Stimulated activated CD4-positive, alpha-beta T cell treated with anti-CD3 and anti-CD28 coated beads, Interleukin-4, amount 100 ng/mL, for 48 hours (primary cell): ENCODE measurements around the gene PPP1R10.
A peak's percentile ranks its signal among the peaks of the same experiment; 100 is the strongest.

Experiments
- DNase-seq, 2 donors: peaks; one replicate each; pipeline ENCODE4 v3.0.0-alpha.2; 2020; ENCODE audit warnings: low read depth in 2 of 2

PPP1R10 gene

GRCh38 chr6:30598912-30599624 lies 18.0 kb downstream of the PPP1R10 start:
- no peak for DNase-seq

- DNase-seq = peak; percentile 72 to 79
Observed at GRCh38 chr6:30597315-30598144, 19.5 kb downstream of the PPP1R10 start.

GRCh38 chr6:30592287-30592686 lies 24.8 kb downstream of the PPP1R10 start:
- no peak for DNase-seq

GRCh38 chr6:30591008-30591407 lies 26.0 kb downstream of the PPP1R10 start:
- no peak for DNase-seq

- DNase-seq = no peak
Observed at GRCh38 chr6:30590509-30590908, 26.5 kb downstream of the PPP1R10 start.

- no peak for DNase-seq
Observed at GRCh38 chr6:30589754-30590358, 27.2 kb downstream of the PPP1R10 start.

- DNase-seq = no peak
Observed at GRCh38 chr6:30583921-30584320, 33.1 kb downstream of the PPP1R10 start.

GRCh38 chr6:30578051-30578450 lies 39.0 kb downstream of the PPP1R10 start:
- DNase-seq = no peak

- DNase-seq = no peak
Observed at GRCh38 chr6:30573113-30573512, 43.9 kb downstream of the PPP1R10 start.

- DNase-seq = no peak
Observed at GRCh38 chr6:30572148-30572547, 44.9 kb downstream of the PPP1R10 start.

GRCh38 chr6:30571762-30572082 lies 45.3 kb downstream of the PPP1R10 start:
- no peak for DNase-seq

- peak; percentile 98 to 100 for DNase-seq
Observed at GRCh38 chr6:30571075-30571761, 45.8 kb downstream of the PPP1R10 start, which contains the start of gene ABCF1. ABCF1 (plus strand) TSS chr6:30571442; CDS start chr6:30571488, 46 bp downstream.

GRCh38 chr6:30570740-30571074 lies 46.3 kb downstream of the PPP1R10 start:
- DNase-seq = peak in 1 of 2 donors; percentile 6

- DNase-seq = no peak
Observed at GRCh38 chr6:30570263-30570662, 46.8 kb downstream of the PPP1R10 start.

GRCh38 chr6:30568245-30568644 lies 48.8 kb downstream of the PPP1R10 start:
- peak; percentile 25 to 35 for DNase-seq

- DNase-seq = no peak
Observed at GRCh38 chr6:30565772-30566171, 51.3 kb downstream of the PPP1R10 start.

- no peak for DNase-seq
Observed at GRCh38 chr6:30564114-30564513, 52.9 kb downstream of the PPP1R10 start.

- no peak for DNase-seq
Observed at GRCh38 chr6:30562470-30563425, 54.3 kb downstream of the PPP1R10 start.

- DNase-seq = no peak
Observed at GRCh38 chr6:30560930-30561329, 56.1 kb downstream of the PPP1R10 start.

GRCh38 chr6:30557683-30557981 lies 59.4 kb downstream of the PPP1R10 start:
- no peak for DNase-seq
